GM10266 (cell line): ENCODE data around the gene CRISPLD2.

Experiments used
- DNase-seq: peaks from one replicate; pipeline ENCODE4 v3.0.0; 2012; ENCODE audit errors: extremely low spot score
- CTCF ChIP-seq: IDR thresholded peaks from 2 replicates; pipeline ENCODE4 v1.5.1; 2012; ENCODE audit warnings: mild to moderate bottlenecking, low read depth; ENCODE audit not compliant: control insufficient read depth, insufficient read depth; ENCODE audit errors: missing control alignments

CRISPLD2 gene

GRCh38 chr16:84942786-84943185 is 123.0 kb downstream of the CRISPLD2 start:
- DNase-seq = no peak
- TF ChIP-seq CTCF = no peak

- TF ChIP-seq CTCF = no peak
- no peak for DNase-seq
Measured at GRCh38 chr16:84943620-84944019, 123.8 kb downstream of the CRISPLD2 start.

GRCh38 chr16:84947022-84947421 is 127.2 kb downstream of the CRISPLD2 start:
- no peak for TF ChIP-seq CTCF
- DNase-seq = no peak

- no peak for DNase-seq
- no peak for TF ChIP-seq CTCF
Measured at GRCh38 chr16:84947996-84948850, 128.4 kb downstream of the CRISPLD2 start.

GRCh38 chr16:84948851-84949610 is 129.2 kb downstream of the CRISPLD2 start:
- no peak for DNase-seq
- no peak for TF ChIP-seq CTCF

GRCh38 chr16:84949772-84950436 is 130.1 kb downstream of the CRISPLD2 start:
- no peak for TF ChIP-seq CTCF
- DNase-seq = no peak
